ENCODE results near the gene LHFPL3. TPM values are rescaled to one million over a fixed set of nuclear protein-coding genes. Genes with fewer than 3 reads are reported as not detected.

Gene LHFPL3
- total RNA-seq, 1 experiment from 2014 or later: not detected

DNA sequence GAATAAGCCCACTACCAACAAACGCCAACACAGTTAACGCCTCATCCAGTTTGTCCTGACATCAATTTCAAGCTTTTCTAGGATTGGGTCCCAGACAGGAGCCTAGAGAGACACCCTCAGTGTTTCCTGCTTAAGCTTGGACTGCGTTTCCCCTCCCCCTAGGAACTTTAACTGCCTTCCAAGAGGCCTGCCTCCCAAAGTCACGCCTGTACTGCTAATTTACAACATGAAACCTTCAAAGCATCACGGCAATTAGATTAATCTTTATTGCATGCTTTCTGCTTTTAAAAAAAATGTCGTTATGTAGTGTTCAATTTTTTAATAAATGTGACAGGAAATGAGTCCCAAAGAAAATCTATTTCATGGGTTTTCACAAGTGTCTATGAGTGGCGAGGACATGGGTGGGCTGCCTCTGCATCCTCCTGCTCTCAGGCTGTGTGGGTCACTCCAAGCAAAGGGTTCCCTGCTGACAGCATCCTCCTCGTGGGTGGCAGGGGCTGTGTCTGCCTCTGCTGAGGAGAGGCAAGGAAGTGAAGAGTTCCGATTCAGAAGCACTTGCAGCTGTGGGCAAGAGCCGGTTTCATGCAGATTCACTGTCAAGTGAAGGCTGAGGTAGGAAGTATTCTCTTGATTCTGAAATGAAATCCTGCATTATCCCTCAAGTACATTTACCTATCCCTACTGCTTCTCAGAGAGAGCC is 492.6 kb downstream of the LHFPL3 start:
- Histone ChIP-seq H3K9me2 (ENCODE audit: insufficient read depth) (no peaks in the 10 kb centered on the region), H3K9ac (ENCODE audit: low read length) (no peak overlapping the region), H3K9me3 (ENCODE audit: control insufficient read depth in 1 of 2, insufficient read depth in 1 of 2, low read depth in 1 of 2, low read length in 2 of 2) (no peaks in the 10 kb centered on the region), H3K36me3 (ENCODE audit: control insufficient read depth in 1 of 2, insufficient read depth in 2 of 2, low read length in 2 of 2) (no peaks in the 10 kb centered on the region), H2AFZ (ENCODE audit: low read depth, low read length, poor library complexity, severe bottlenecking) (no peak overlapping the region), H4K20me1 (ENCODE audit: insufficient read depth) (no peaks in the 10 kb centered on the region), H3K4me3 (replicated peaks in 1 of 2; ENCODE audit: low read depth in 1 of 2, low read length in 2 of 2) (no peak overlapping the region), H3K79me2 (ENCODE audit: insufficient read depth, low read length) (no peaks in the 10 kb centered on the region), H3K4me2 (ENCODE audit: low read length) (no peak overlapping the region), H3K4me1 (ENCODE audit: control insufficient read depth in 1 of 2, insufficient read depth in 2 of 2, low read length in 2 of 2) (no peaks in the 10 kb centered on the region), H3K27me3 (ENCODE audit: insufficient read depth, low read length) (peaks cover 44% of the 10 kb centered on the region), H3K27ac (ENCODE audit: low read depth, low read length) (no peak overlapping the region)
- BruUV-seq (replicated peaks): no TSS peak
- intact Hi-C loops (cut with micrococcal nuclease): no loop called here
- ChIA-PET RAD21 (ENCODE audit: low non-redundant PET in 1 of 2, low total read pairs in 2 of 2, uncharacterized antibody in 2 of 2, unreplicated experiment in 2 of 2) (no interaction called here), CTCF (no interaction called here), POLR2A (no interaction called here)
- TF ChIP-seq POLR2AphosphoS5 (IDR thresholded peaks at IDR 0.05; ENCODE audit: low read depth, low read length) (no peak), EGR1 (IDR thresholded peaks at IDR 0.05; ENCODE audit: low read depth) (no peak), EZH2phosphoT487 (IDR thresholded peaks at IDR 0.05; ENCODE audit: borderline replicate concordance) (no peak), FOSL1 (IDR thresholded peaks at IDR 0.05; ENCODE audit: low read depth) (no peak), EZH2 (IDR thresholded peaks at IDR 0.05) (no peak), RAD21 (IDR thresholded peaks at IDR 0.05; ENCODE audit: low read depth) (no peak)
- TF ChIP-seq, protein P1, sequence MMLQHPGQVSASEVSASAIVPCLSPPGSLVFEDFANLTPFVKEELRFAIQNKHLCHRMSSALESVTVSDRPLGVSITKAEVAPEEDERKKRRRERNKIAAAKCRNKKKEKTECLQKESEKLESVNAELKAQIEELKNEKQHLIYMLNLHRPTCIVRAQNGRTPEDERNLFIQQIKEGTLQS (IDR thresholded peaks at IDR 0.05): no peak
- TF ChIP-seq, protein P2, sequence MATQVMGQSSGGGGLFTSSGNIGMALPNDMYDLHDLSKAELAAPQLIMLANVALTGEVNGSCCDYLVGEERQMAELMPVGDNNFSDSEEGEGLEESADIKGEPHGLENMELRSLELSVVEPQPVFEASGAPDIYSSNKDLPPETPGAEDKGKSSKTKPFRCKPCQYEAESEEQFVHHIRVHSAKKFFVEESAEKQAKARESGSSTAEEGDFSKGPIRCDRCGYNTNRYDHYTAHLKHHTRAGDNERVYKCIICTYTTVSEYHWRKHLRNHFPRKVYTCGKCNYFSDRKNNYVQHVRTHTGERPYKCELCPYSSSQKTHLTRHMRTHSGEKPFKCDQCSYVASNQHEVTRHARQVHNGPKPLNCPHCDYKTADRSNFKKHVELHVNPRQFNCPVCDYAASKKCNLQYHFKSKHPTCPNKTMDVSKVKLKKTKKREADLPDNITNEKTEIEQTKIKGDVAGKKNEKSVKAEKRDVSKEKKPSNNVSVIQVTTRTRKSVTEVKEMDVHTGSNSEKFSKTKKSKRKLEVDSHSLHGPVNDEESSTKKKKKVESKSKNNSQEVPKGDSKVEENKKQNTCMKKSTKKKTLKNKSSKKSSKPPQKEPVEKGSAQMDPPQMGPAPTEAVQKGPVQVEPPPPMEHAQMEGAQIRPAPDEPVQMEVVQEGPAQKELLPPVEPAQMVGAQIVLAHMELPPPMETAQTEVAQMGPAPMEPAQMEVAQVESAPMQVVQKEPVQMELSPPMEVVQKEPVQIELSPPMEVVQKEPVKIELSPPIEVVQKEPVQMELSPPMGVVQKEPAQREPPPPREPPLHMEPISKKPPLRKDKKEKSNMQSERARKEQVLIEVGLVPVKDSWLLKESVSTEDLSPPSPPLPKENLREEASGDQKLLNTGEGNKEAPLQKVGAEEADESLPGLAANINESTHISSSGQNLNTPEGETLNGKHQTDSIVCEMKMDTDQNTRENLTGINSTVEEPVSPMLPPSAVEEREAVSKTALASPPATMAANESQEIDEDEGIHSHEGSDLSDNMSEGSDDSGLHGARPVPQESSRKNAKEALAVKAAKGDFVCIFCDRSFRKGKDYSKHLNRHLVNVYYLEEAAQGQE (IDR thresholded peaks at IDR 0.05; ENCODE audit: low read depth): no peak
- ATAC-seq: no peak
- no peak for DNase-seq (ENCODE audit: low read depth, low spot score)
